Mucosa of stomach (tissue), 1 donor: ENCODE data around the gene RGS16.
A peak's percentile ranks its signal among the peaks of the same experiment; 100 is the strongest.

Experiments
- H3K27me3 ChIP-seq: one replicate; pipeline ENCODE4 v1.7.0; 2013; ENCODE audit warnings: mild to moderate bottlenecking, low read length; ENCODE audit not compliant: control insufficient read depth, insufficient read depth
- H3K36me3 ChIP-seq: one replicate; pipeline ENCODE4 v1.7.0; 2013; ENCODE audit warnings: low read length; ENCODE audit not compliant: control insufficient read depth, insufficient read depth
- H3K4me1 ChIP-seq: one replicate; pipeline ENCODE4 v1.7.0; 2013; ENCODE audit warnings: mild to moderate bottlenecking, low read length; ENCODE audit not compliant: control insufficient read depth, insufficient read depth
- H3K4me3 ChIP-seq: one replicate; pipeline ENCODE4 v1.7.0; 2013; ENCODE audit warnings: low read length
- H3K9ac ChIP-seq: one replicate; pipeline ENCODE4 v1.7.0; 2013; ENCODE audit warnings: mild to moderate bottlenecking, low read length, moderate library complexity
- H3K9me3 ChIP-seq: one replicate; pipeline ENCODE4 v1.7.0; 2013; ENCODE audit warnings: mild to moderate bottlenecking, low read length, moderate library complexity; ENCODE audit not compliant: control insufficient read depth
- donor health status: Pancreatic carcinoma.

RGS16 gene

DNA sequence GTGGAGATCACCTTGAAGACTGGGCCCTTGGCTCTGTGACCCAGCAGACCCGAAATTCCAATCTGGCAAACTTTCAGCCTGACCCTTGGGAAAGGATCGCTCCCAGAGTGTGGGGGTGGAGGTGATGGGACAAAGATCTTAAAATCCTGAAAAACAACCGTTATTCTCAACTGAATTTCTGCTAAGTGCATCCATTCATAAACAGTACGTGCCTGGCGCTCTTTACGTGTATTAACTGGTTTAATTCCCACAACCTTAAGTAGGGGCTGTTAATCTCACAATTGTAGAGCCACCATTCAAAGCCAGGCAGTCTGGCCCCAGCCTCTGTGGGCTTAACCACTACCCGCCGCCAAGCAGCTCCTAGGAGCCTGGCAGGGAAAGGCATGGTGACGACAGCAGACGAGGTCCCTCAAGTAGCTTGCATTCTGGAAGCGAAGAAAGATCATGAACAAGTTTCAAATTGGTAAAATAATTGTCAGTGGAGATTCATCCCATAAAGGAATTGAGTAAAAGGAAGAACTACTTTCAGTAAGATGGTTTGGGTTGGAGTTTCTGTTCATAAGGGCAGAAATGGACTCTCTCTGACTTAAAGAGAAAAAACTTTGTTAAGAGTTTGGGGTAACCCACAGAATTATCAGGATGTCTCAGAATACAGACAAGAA is 11.4 kb upstream of the RGS16 start:
- Histone ChIP-seq H3K9me3 (no peaks in the 10 kb centered on the region), H3K4me1 (peaks cover 29% of the 10 kb centered on the region), H3K9ac (peak overlapping the region; percentile 68), H3K27me3 (peaks cover 15% of the 10 kb centered on the region), H3K4me3 (peak overlapping the region; percentile 40), H3K36me3 (no peaks in the 10 kb centered on the region)

DNA sequence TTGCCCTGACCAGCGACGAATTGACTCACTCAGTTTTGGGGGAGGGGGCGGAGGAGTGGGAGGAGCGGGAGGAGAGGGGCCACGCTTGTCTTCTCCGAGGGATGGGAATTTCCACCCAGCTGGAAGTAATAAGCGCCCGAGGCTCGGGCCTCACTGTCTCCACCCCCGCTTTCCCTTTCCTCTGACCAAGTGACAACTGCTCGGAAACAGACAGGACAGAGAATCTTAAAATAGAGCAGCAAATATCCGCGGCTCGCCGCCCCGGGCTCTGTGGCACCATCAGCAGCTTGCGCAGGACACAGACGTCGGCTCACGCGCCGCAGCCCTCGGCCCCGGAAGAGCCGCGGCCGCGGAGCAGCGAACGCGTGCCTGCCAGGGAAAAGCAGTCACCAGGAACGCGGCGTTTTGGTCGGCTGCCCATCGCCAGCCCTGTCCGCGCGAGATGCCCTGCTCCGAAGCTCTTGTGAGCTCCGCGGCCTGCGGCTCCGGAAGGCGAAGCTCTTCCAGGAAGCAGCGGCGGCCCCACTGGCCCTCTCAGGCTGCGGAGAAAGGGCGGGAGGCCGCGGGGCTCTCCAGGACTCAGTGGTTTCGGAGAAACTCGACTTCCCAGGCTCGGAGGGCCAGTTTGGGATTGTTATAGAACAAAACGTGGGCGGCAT is 10.7 kb upstream of the RGS16 start:
- H3K4me1 ChIP-seq = peaks cover 29% of the 10 kb centered on the region
- peak overlapping the region; percentile 40 for H3K4me3 ChIP-seq
- H3K9ac ChIP-seq = peak overlapping the region; percentile 68
- no peaks in the 10 kb centered on the region for H3K9me3 ChIP-seq
- H3K36me3 ChIP-seq = no peaks in the 10 kb centered on the region
- peaks cover 15% of the 10 kb centered on the region for H3K27me3 ChIP-seq

DNA sequence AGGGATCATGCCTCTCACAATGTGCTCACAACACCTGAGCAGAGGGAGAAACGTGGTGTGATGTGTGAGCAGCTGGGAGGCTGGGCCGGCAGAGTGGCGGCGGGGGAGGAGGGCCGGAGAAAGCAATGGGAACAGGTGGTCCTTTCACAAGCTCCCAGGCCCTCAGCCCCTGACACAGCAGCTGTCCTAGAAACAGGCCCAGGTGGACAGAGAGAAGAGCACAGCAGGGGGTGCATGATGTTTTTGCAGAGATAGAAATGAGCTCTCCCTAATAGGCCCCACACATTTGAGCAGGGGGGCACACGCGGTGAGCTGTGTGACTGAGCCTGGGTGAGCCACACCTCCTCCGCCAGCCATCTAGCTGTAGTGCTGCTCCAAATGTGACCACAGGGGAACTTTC is 7.6 kb upstream of the RGS16 start:
- Histone ChIP-seq H3K9me3 (no peaks in the 10 kb centered on the region), H3K9ac (no peak overlapping the region), H3K4me1 (peaks cover 23% of the 10 kb centered on the region), H3K4me3 (no peak overlapping the region), H3K27me3 (peaks cover 15% of the 10 kb centered on the region), H3K36me3 (no peaks in the 10 kb centered on the region)

DNA sequence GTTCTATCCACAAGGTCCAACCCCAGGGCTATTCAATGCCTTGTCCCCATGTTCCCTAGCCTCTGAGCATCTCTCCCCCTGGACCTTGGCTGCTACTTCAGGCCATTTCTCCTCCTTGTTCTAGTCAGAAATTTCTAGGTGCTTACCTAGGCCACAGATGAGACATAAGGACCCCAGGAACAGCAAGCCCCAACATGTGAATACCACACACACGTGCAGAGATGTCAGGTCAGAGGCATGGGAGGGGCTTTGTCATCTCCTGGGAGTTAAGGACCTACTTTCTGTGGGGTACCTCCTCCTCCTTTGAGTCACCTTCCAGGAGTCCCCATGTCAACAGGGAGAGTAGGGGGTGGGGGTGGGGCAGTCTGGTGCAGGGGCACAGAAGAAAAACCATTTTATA is 7.1 kb upstream of the RGS16 start:
- Histone ChIP-seq H3K4me3 (no peak overlapping the region), H3K27me3 (peaks cover 15% of the 10 kb centered on the region), H3K36me3 (no peaks in the 10 kb centered on the region), H3K9ac (no peak overlapping the region), H3K9me3 (no peaks in the 10 kb centered on the region), H3K4me1 (peaks cover 18% of the 10 kb centered on the region)

DNA sequence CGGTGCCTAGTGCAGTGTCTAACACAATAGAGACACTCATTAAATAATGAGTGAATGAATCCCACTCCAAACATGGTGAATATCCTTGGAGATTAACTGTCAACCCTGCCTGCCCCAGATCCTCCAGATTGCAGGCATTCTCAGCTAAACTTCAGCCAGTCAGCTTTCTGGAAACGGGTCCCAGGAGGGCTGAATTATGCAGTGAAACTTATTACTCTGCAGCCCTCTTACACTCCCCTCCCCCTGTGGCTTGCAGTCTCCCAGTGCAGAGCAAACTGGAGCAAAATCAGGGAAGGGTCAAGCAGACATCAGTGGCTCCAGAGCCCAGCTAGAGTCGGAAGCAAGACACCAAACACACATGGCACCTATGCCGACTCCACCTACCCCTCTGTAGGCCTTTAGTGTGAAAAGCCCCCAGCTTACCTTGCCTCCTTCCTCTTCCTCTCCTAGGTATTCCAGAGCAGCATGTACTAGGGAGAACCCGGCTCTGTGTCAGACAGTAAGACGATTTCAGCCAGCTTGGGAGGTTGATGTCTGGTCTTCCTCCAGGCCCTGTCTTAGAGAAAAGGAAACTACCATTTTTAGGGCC is 6.5 kb upstream of the RGS16 start:
- Histone ChIP-seq H3K9me3 (no peaks in the 10 kb centered on the region), H3K36me3 (no peaks in the 10 kb centered on the region), H3K27me3 (peaks cover 12% of the 10 kb centered on the region), H3K4me1 (peaks cover 12% of the 10 kb centered on the region), H3K9ac (no peak overlapping the region), H3K4me3 (no peak overlapping the region)

DNA sequence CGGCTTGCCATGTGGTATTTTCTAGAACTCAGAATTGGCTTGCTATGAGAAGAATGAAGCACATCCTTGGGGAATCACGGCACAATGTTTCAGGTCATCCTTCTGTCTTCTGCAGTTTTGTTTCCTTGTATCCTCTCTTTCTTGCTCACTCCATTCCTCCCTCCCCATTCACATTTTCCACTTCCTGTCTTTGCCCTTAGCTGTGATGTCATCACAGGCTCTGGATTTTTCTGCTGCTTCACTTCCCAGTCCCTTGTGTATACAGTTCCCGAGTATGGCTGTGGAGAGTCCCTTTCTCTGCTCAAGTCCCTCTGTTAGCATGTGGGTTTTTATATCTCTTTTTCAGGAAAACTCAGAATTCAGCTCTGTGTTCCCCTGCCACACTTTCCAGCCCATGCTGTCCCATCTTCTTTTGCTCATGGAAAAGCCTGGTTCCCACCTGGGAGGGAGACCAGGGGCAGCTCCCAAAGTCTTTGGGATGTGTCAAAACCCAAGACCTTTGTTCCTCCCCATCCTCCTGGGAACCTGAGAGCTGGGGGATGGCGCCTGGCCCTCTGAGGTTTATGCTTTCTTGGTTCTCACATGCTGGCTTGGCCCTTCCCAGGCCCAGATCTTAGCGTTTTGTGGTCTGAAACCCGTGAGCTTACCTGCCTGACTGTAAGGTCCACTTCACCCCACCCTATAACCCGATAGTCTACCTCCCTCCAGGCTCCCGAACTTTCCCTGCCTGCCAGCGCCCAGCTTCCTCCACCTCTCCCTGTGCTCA is 4.8 kb upstream of the RGS16 start:
- H3K9me3 ChIP-seq = no peaks in the 10 kb centered on the region
- no peaks in the 10 kb centered on the region for H3K36me3 ChIP-seq
- peaks cover 2% of the 10 kb centered on the region for H3K4me1 ChIP-seq
- no peak overlapping the region for H3K4me3 ChIP-seq
- H3K27me3 ChIP-seq = no peaks in the 10 kb centered on the region
- H3K9ac ChIP-seq = no peak overlapping the region

DNA sequence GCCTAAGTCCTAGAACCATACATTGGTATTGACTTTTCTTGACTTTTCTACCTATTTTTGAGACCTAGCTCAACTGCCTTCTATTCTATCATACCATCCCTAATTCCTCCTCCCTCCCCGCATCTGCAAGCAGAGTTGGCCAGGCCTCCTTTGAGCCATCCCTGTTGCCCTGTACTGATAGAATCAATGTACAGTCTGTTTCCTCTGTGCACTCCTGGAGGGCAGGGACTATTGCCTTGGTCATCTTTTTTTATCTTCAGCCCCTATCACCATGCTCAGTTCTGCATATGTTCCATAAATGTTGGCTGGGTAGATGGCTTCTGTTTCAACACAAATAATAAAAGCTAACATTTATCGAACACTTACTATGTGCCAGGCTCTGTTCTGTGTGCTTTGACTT is 4.0 kb upstream of the RGS16 start:
- Histone ChIP-seq H3K4me1 (peaks cover 10% of the 10 kb centered on the region), H3K36me3 (no peaks in the 10 kb centered on the region), H3K4me3 (no peak overlapping the region), H3K9me3 (no peaks in the 10 kb centered on the region), H3K9ac (no peak overlapping the region), H3K27me3 (no peaks in the 10 kb centered on the region)

DNA sequence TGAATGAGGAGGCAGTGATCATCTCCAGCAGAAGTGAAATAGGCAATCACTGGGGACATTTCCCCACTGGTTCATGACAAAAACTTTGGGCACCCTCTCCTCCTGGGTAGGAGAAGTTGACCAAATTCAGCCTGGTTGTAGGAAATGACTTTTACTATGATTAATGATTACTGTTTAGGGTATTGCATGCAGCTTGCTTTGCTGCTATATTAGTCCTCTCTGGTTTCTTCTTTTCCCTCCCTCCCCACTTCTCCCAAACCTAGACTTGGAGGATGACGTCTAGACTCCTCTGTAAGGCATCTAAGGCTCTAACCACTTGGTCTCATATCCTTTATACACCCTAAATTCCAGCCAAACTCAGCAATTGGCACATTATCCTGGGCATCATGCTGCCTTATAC is 3.4 kb upstream of the RGS16 start:
- H3K9ac ChIP-seq = no peak overlapping the region
- no peak overlapping the region for H3K4me3 ChIP-seq
- no peaks in the 10 kb centered on the region for H3K9me3 ChIP-seq
- no peaks in the 10 kb centered on the region for H3K36me3 ChIP-seq
- H3K27me3 ChIP-seq = no peaks in the 10 kb centered on the region
- peaks cover 16% of the 10 kb centered on the region for H3K4me1 ChIP-seq

DNA sequence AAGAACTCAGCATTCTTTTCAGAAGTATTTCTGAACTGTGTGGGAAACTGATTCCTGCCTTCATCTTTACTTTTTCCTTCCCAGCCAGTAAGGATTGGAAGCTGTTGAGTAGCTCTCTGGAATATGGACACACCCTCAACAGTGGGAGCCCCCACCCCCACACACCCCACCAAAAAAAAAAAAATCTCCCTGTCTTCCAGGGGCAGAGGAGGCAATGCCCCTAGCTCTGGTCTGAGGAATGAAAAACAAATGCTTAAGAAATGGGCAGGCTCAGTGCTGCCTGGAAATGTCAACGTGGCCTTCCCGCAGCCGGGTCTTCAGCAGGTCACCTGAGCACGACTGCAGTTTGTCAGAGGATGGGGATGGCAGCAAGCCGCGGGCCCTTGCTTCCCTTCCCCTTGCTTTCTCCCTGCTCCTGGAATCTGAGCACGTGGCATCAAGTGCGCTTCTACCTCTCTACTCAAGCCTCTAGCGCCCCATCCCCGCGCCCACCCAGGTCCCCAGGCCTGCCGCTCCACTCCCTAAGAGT is 479 bp downstream of the RGS16 start:
- Histone ChIP-seq H3K4me3 (peak overlapping the region; percentile 39), H3K36me3 (peaks cover 3% of the 10 kb centered on the region), H3K4me1 (peaks cover 31% of the 10 kb centered on the region), H3K27me3 (no peaks in the 10 kb centered on the region), H3K9me3 (no peaks in the 10 kb centered on the region), H3K9ac (peak overlapping the region; percentile 50)

DNA sequence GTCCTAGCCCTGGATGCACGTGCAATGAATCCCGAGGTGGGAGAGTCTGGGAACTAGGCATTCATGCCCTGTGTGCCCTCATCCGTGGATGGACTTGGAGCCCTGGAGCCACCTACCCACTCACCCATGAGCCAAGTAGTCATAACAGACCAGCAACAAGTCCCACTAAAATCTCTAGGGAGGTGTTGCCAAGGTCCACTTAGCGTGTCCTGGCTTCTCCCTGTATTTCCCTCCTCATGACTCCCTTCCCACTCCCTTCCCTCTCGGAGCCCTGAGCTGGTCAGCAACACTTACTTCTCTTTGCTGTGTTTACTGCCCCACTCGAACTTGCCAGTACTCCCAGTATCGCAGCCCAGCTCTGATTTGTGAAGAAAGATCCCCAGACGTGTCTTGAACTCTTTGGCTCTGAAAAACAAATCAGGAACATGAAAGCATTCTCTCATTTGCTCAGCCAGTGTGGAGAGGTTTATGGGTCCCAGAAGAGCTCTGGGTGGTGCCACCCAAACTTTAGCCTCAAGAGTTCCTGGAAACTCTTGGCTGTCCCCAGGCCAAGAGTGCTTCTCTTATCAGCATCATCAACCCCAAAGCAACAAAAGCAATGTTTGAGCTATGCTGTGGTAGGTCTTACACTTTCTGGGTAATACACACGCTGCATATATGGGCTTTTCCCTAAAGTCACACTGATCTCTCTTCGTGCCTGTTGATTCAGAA is 1.1 kb downstream of the RGS16 start:
- Histone ChIP-seq H3K9ac (no peak overlapping the region), H3K36me3 (peaks cover 3% of the 10 kb centered on the region), H3K4me1 (peaks cover 37% of the 10 kb centered on the region), H3K9me3 (no peaks in the 10 kb centered on the region), H3K4me3 (no peak overlapping the region), H3K27me3 (no peaks in the 10 kb centered on the region)

DNA sequence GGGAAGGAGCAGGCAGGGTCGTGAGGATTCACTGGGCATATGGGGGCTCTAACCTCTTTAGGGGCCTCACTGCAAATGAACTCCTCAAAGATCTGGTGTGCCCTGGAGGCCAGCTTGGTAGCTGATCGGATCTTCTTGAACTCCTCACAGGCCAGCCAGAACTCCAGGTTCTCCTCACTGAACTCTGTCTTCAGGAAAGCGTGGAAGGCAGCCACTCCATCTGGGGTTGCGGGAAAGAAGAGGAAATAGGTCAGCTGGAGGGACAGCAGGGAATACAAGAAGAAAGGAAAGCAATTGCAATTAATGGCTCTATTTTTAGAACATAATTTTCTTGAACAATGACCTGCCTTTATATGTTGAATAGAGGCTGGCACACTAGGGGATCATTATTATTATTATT is 2.3 kb downstream of the RGS16 start:
- no peaks in the 10 kb centered on the region for H3K9me3 ChIP-seq
- peaks cover 3% of the 10 kb centered on the region for H3K36me3 ChIP-seq
- H3K4me1 ChIP-seq = peaks cover 37% of the 10 kb centered on the region
- no peaks in the 10 kb centered on the region for H3K27me3 ChIP-seq
- no peak overlapping the region for H3K9ac ChIP-seq
- H3K4me3 ChIP-seq = no peak overlapping the region
